8988T (cell line): Measurements from ENCODE around the gene FADS2.
A peak's percentile ranks its signal among the peaks of the same experiment; 100 is the strongest.

Source experiments
- DNase-seq: peaks from one replicate; pipeline ENCODE4 v3.0.0; 2011

FADS2 gene

GRCh38 chr11:61910187-61911127 is 82.4 kb downstream of the FADS2 start:
- DNase-seq, result peak; percentile 27

GRCh38 chr11:61911128-61911700 is 83.1 kb downstream of the FADS2 start:
- peak; percentile 20 for DNase-seq

GRCh38 chr11:61911701-61912529 is 83.8 kb downstream of the FADS2 start:
- DNase-seq, result peak; percentile 27

- DNase-seq, result peak; percentile 29
These were observed 84.4 kb downstream of the FADS2 start for GRCh38 chr11:61912530-61912898.

- peak; percentile 41 for DNase-seq
These were observed 85.0 kb downstream of the FADS2 start for GRCh38 chr11:61912991-61913698.

- peak; percentile 21 for DNase-seq
These were observed 85.7 kb downstream of the FADS2 start for GRCh38 chr11:61913699-61914395.

- peak; percentile 40 for DNase-seq
These were observed 86.5 kb downstream of the FADS2 start for GRCh38 chr11:61914471-61915171.

- peak; percentile 65 for DNase-seq
These were observed 88.7 kb downstream of the FADS2 start for GRCh38 chr11:61916737-61917333.
